NOMO-1 treated with dmso at 0.1 percent for 144 hours (cell line): ENCODE measurements around the gene IRAK2.

ENCODE experiments used
- DNase-seq: peaks from one replicate; lab custom pipeline; 2025; ENCODE audit not compliant: unreplicated experiment; lab: John Stamatoyannopoulos, UW

IRAK2 gene

GRCh38 chr3:10223676-10224639 is 59.2 kb downstream of the IRAK2 start:
- peak; percentile 54 for DNase-seq

GRCh38 chr3:10224794-10225665 is 60.3 kb downstream of the IRAK2 start:
- peak; percentile 57 for DNase-seq

GRCh38 chr3:10226293-10226692 is 61.6 kb downstream of the IRAK2 start:
- no peak for DNase-seq

- no peak for DNase-seq
Measured at GRCh38 chr3:10228248-10228950, 63.7 kb downstream of the IRAK2 start.

- no peak for DNase-seq
Measured at GRCh38 chr3:10229576-10229975, 64.9 kb downstream of the IRAK2 start.

- no peak for DNase-seq
Measured at GRCh38 chr3:10232137-10232536, 67.4 kb downstream of the IRAK2 start.

- no peak for DNase-seq
Measured at GRCh38 chr3:10233988-10234387, 69.3 kb downstream of the IRAK2 start.

GRCh38 chr3:10234526-10235230 is 70.0 kb downstream of the IRAK2 start:
- no peak for DNase-seq

GRCh38 chr3:10235551-10235950 is 70.8 kb downstream of the IRAK2 start:
- no peak for DNase-seq

GRCh38 chr3:10238345-10239183 is 73.8 kb downstream of the IRAK2 start:
- DNase-seq = no peak

- no peak for DNase-seq
Measured at GRCh38 chr3:10240799-10241198, 76.1 kb downstream of the IRAK2 start.

- DNase-seq = no peak
Measured at GRCh38 chr3:10242182-10243065, 77.7 kb downstream of the IRAK2 start.

- DNase-seq = no peak
Measured at GRCh38 chr3:10244009-10244408, 79.3 kb downstream of the IRAK2 start.

- no peak for DNase-seq
Measured at GRCh38 chr3:10245081-10245712, 80.5 kb downstream of the IRAK2 start.

GRCh38 chr3:10247679-10248183 is 83.0 kb downstream of the IRAK2 start:
- DNase-seq = no peak

- peak; percentile 93 for DNase-seq
Measured at GRCh38 chr3:10248184-10248983, 83.7 kb downstream of the IRAK2 start, which contains the start of gene TATDN2. TATDN2 (plus strand) TSS chr3:10248459; CDS start chr3:10249201, 742 bp downstream.
